GM21367 (cell line): Measurements from ENCODE around the gene RBMS2.

Experiments used
- ATAC-seq: cut with Tn5 transposase; IDR thresholded peaks from one replicate; pipeline ENCODE4 v1.9.1; 2021; ENCODE audit not compliant: unreplicated experiment

Gene RBMS2

DNA sequence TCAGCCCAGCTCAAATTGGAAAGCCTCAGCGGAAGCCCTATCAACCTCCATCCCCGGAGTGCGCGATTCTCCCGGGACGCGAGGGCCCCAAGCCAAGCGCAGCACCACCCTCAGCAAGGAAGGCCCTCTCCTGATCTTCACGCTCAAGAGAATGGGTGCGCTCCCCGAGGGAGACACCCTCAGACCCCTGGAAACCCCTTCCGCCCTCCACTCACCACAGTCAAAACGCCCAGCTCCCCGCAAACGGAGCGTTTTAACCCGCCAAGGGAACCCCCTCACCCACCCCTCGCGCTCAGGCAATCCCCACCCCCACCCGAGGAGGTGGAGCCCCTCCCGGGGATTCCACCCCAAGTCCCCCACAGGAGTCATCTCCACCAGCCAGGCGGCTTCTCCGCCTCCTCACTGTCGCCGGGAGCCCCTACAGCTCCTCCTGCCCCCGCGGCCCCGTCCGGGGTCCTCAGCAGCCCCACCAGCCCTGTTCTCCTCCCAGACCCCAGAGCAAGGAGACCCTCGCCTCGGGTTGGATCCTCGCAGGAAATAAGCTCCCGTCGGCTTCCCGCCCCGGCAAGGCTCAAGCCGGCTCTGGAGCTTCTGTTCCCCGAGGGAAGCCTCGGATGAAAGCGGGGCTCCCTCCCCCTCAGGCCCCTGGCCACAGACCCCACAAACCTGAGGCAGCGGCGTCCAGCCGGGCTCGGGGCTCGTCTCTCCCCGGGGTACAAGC is 108.0 kb downstream of the RBMS2 start:
- no peak for ATAC-seq

DNA sequence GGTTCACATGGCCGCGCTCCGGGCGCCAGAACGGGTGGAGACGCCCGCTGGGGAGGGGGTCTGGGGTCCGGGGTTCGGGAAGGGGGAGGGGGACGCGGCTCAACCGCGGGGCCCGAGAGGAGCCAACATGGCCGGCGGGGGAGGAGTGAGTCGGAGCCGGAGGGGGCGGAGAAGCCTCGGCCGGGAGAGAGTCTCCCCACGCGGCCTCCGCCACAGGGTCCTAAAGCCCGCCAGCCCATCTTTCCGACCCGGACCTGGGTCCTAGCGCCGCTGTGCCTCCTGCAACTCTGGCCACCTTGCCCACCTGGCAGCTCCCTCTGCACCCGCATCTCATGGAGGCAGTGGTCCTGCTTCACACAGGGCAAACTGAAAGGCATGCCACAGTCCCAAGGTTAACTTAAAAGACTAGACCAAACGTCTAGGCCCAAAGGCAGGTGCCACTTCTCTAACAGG is 108.6 kb downstream of the RBMS2 start, which contains the start of gene BAZ2A:
Gene BAZ2A, minus strand, starts transcription at position 147 of the 453 bp plus-strand sequence. CDS start 12,796 bp downstream, outside the sequence.
- ATAC-seq = peak; percentile 52

DNA sequence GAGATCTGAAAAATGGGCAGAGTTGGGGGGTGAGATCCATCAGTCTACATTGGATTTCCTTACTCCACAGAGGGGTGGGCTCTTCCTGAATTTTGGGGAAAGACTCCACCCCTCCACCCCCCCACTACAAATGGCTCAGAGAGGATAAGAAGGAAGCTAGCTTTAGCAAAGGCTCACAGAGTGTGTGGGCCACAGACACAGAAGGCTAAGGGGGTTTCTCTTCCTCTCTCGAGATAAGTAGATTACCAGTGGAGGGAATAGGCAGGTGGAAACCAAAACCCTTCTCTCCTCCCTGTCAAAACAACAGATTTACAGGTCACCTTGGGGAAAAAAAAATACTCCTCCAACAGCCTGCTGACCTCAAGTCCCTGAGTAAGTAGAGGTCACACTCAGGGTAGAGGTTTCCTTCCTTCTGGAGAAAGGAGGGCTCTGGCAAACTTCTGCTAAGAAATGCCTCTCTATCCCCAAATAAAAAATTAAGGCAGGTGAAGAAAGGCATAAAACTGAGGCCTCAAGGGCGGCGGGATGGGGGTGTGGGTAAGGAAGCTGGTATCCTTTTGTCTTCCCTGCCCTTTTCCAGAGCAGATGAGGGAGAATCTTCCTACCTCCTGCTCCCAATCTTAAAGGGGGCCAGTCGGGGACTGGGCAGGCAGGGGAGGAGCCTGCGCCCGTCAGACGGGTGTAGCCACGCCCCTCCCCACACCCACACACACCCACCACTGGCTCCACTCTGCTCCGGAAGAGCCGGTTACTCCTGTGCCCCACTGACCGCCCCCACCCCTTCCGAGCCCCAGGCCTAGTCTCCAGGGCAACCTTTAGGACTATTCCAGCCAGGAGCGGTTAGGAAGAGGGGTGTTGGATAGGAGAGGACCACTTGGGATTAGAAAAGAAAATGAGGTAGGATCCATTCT is 110.4 kb downstream of the RBMS2 start:
- no peak for ATAC-seq

DNA sequence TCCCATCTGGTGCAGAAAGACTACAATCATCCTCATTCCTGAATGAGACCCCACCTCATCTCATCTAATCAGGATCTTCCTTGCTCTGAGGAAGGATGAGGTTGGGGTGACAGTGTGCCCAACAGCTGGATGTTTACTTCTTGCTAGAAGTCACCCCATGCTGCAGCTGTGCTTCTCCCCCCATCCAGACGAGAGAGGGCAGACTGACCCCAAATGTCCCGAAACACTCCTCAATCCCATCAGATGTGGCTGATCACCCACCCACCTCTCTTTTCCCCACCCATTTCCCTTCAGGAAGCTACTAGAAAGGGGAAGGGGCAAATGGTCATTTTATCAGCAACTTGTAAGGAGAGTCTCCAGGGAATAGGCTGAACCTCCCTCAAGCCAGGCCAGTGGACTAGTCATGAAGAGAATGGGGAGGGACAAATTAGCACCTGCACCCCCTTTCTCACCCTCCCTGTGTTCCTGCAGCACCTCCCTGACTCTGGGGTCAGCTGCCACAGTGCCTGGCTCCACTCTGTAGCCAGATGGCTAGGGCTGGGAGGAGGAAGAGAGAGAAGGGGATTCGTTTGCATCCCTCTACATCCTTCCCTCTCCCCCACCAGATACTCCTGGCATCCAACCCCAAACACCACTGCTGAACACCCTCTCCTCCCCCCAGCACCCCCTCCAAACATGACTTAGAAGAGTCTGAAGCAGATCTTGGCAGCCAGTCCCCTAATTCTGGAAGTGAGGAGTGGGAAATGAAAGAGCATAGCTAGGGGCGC is 111.3 kb downstream of the RBMS2 start:
- ATAC-seq = no peak

DNA sequence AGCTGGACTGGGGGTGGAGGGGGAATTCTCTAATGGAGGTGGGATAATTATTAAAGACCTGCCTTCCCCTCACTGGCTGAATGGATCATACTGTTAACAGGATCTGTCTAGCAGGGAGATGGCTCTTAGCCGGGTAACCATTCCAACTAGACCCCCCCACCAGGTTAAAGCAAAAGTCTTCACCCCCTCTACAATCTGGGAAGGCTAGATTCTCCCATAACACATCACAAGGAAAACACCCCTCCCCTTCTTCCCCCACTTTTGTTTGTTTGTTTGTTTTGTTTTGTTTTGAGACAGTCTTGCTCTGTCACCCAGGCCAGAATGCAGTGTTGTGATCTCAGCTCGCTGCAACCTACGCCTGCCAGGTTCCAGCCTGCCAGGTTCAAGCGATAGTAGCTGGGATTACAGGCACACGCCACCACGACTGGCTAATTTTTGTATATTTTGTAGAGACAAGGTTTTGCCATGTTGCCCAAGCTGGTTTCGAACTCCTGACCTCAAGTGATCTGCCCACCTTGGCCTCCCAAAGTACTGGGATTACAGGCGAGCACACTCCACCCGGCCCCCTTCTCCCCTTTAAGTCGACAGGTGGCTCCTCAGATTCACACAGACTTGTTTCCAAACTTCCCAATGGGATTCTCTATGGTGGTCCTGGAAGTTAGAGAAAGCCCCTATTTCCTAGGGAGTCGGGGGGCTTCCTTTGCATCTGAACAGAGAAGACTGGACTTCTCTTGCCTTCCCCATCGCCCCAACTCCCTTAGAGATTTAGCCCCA is 112.0 kb downstream of the RBMS2 start:
- ATAC-seq = no peak

DNA sequence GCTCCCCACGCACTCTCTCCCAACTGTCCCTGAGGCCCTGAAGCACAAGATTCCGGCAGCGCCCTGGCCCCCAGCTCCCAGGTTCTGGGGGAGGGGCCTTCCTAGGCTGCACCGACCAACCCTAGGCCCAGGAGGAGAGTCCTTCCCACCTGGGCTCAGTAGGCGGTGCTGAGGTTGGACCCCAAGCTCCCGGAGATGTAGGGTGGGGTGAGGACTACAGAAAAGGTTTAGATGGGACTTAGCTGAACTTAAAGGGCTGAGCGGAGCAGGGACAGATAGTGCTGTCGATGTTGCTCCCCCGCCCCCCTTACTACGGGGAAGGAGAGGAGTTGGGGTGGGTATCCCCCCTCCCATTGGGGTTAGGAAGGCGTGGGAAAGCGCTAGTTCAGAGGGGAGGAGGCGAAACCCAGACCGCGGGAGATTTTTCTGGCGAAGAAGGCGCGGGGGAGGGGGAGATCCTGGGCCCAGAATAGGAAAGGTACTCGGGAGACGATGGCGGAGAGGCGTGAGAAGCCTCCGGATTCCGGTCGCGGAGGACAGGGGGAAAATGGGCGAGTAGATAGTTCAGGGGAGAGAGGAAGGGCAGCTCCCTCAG is 112.7 kb downstream of the RBMS2 start:
- no peak for ATAC-seq

DNA sequence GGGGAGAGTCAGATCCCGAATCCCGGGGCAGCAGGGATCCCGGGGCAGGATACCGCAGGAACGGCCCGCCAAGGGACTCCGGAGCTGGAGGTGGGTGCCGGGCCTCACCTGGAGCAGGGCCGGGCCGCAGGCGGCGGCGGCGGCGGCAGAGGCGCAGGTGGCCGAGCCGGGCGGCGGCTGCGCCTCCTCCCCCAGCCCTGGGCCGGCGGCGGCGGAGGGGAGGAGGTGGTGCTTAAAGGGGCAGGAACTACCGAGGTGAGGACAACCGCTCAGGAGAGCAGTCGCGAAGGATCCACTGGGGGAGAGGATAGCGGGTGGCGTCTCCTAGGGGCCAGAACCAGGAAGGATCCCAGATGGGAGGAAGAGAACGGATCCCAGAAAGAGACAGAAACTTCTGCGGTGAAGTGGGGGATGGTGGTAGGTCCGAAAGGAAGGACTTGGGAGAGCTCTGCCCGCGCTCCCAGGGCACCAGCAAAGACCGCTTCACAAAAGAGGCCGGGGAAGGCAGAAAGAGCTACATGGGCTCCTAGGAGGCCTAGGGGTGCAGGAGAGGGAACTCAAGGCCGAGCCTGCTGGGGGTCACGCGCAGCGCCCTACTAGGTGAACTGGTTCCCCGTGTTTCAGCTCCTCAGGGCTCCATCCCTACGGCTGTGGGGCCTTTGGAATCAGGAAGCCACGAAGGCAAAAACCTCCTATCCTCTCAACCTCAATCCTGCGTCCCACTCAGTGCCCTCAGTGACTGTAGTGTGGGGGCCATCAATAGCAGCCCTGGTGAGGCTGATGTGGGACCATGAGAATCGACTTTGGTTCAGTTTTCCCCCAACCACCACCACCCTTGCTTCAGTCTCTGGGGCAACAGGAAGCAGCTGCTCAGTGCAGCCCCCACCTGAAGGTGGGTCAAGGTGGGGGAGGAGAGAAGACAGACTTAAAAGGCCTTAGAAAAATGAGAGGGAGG is 113.5 kb downstream of the RBMS2 start:
- ATAC-seq = no peak

DNA sequence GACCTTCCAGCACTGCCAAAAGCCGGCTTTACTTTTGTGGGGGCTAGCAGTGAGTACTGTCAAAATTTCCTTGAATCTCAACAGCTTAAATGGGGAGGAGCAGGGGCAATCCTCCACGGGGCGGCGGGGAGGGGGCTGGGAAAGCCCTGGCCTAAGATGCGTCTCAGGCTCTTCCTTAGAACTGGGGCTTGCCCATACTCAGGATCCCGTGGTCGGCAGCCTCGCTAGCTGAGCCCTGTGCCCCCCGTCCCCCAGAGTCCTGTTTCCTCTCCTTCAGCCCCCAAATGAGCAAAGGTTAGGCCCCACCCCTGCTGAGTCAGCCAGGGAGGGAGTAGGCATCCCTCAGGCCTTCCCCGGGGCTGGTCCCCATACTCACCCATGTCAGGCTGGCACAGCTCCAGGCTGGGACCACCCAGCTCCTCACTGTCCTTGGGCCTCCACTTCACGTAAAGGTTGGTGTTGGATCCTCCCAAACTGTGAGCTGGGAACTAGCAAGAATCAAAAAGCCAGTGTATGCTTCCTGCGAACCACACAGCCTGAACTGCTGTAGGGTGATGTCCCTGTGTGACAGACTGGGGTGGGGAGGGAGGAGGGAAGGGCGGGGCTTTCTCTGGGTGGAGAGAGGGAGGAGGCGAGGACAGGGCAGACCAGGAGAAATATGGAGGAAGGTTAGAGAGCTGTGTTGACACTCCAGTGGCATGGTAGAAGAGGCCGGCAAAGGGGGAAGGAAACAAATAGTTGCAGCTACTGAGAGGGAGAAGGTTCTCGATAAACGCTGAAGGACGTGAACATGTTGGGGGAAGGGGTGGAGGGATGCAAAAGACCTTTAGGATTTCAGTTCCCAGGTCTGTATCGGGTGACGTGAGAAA is 114.4 kb downstream of the RBMS2 start:
- peak; percentile 33 for ATAC-seq

DNA sequence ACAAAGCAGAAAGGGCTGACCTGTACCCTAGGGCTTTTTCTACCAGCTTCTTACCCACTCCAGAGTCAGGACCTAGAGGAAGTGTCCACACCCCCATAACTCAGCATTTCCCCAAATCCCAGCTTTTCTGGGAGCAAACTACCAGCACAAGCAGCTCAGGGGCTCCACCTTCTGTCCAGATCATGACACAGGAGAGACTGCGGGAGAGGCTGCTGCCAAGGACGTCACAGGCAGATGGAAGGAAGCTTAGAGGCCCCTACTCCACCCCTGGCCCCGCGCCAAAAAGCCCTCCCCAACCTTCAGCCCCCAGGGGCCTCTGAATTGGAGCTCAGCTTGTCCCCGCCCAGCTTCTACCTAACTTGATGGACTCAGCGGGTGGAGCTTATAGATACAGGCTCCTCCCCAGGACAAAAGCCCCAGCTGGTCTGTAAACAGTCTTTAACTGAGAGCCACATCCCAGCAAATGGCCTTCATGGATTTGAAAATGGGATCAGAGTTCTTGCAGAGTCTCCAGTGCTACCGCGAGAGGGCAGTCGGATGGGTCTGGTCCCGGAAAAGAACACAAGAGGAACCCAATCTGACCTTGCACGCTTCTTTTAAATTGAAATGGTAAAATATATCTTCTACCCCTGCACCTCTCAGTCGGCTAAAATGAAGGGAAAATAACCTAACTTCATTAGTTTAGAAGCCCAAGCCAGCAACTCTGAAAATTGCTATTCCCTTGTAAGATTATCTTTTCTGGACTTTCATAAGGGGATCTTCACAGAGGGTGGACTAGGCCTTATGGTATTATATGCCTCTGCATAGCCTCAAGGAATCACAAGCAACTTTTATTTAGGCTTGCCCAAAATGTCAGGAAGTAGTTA is 115.3 kb downstream of the RBMS2 start:
- ATAC-seq = peak; percentile 42

DNA sequence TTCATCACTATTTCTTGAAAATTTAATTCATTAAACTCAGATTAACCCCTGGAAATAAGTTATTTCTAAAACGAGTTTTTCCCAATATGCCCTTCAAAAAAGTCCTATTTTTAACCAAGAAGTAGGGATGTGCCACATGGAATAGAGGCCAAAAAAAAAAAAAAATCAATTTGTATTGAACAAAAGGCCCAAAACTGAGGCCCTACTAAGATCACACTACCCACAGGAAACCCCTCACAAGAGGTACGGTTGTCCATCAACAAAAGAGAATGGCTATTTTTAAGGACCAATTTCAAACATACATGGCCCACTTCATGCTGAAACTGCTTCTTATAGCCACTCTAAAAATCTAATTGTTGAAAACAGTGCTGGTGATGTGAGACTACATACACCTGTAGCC is 116.0 kb downstream of the RBMS2 start:
- no peak for ATAC-seq

DNA sequence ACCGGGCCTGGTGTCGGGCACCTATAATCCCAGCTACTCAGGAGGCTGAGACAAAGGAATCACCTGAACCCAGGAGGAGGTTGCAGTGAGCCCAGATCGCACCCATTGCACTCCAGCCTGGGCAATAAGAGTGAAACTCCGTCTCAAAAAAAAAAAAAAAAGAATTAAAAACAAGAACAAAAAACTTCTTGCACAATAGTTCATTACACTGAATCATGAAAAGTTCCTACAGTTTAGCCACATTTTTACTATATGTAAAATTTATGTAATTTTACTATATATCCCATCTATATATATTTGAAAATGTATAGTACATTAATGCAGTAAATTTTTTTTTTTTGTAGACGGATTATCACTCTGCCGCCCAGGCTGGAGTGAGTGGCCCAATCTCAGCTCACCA is 119.6 kb downstream of the RBMS2 start:
- no peak for ATAC-seq

DNA sequence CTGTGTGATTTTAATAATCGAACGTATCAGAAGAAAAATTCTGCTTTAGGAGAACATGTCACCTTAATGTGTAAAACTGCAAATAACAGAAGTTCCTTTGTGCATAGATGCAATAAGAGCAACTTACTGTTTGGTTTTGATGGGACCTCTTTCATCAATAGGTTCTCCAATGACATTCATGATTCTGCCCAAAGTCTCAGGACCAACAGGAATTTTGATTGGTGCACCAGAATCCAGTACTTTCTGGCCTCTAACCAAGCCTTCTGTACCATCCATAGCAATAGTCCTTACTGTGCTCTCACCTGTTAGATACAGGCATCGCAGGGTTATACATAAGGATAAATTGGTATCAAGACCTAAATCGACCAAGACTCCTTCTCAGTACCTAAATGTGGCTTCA is 123.0 kb downstream of the RBMS2 start:
- no peak for ATAC-seq

DNA sequence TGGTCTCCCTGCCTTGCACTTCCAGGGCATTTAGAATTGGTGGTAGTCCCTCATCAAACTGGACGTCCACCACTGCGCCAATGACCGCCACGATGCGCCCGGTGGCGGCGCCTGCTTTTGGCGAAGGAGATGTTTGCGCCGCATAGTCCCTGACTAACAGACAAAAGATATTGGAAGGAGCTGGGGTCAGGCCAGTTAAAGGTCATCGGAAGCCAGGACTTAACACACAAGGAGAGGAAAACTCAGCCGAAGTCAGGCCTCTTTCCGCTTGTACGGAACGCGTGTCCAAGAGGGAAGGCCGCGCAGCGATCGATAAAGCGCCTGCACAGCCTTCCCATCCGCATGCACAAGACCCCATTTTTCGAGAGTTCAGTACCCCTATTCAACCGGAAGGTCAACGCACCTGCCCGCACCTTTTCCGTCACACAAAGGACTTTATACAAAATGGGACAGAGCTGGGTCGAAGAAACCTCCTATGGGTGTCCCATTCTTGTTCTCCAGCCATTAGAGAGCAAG is 123.6 kb downstream of the RBMS2 start:
- no peak for ATAC-seq
